Hepatic stellate cell (primary cell): ENCODE results near the gene LATS2.
A peak's percentile ranks its signal among the peaks of the same experiment; 100 is the strongest.
"Not testable (repeated sequence)": the region's sequence is repeated elsewhere in the genome, so short reads cannot be mapped to it uniquely, and the experiment has no call there.

Experiments used
- DNase-seq: peaks from one replicate; pipeline ENCODE4 v3.0.0; 2011; ENCODE audit warnings: low spot score

Gene LATS2

DNA sequence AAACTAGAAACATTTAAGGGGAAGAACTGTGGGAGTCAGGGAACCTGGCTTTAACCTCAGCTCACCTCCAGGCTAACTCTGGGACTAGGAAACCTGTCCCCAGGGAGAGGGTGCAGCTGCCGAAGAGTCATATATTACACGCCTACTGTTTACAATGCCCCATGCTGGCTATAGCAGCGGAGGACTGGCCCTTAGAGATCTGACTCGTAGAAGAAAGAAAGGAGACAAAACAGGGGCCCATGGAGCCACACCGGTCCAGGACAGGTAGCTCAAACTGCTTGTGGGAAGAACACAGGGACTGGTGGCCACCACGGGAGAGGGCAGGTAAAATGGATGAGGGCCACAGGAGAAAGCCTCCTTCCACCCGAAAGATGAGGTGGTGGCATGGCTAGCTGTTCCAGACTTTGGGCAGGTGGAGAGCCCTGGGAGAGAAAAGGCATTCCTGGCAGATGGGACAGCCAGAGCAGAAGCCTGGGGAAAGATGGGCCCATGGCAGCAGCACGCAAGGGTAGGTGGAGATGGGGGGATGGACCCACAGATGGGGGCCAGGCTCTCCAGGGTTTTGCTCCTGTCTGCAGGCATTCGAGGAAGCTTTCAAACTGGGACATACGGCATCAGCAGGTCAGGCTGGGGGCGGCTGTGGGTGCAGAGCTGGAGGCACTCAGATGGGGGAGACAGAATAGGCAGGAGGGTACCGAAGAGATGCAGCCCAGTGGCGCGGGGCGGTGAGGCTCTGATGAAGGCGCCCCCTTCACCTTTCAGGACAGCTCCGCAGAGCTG, 69.5 kb downstream of the LATS2 start:
- no peak for DNase-seq

DNA sequence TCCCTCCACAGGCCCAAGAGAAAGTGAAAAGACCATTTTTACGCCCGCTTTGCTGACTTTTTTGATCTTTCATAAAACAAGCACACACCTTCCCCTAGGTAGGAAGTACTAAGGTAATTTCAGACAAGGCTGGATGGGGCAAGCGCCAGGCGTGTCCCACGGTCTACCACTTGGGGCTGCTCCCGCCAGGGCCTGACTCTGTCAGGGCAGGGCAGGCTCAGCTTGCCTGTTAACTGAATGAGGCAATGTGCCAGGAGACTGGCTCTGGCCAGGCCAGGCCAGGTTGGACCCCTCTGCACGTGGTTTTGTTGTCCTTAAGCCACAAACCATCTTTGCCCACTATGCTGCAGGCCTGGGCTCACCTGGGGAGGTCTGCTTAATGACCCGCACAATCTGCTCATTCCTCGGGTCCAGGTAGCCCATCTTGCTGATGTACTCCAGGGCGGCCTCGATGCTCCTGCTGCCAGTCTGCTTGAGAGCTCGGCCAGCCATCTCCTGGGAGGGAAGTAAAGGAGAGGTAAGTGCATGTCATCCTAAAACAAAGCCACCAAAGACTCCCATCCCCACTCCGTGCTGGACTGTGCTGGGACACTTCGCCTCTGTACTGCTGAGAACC, 70.4 kb downstream of the LATS2 start:
- no peak for DNase-seq

DNA sequence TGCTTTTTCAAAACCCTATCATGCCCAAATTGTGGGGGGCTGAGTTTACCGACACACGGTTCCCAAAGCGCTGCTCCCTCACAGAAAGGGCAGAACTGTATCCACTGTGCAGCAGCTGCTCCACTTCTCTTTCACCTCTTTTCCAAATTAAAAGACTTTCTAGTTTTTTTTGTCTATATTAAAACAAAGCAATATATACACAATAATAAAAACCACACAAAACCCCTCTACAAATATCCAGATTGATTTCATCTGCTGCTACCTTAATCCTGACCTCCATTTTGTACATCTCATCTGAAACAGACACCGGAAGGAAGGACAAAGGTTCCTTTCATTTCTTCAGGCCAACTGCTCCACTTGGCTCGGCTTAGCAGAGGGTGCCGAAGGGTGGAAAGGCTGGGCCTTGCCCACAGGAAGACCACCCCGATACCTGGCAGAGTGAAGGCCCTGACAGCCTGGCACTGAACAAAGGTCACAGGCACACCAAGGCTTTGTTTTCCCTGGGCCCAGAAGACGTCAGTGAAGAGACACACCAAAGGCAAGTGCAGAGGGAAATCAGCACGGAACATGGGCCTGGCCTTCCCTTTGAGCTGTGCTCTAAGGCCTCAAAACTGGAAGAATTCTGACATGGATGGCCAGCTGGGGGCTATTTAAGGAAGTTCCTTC, 71.6 kb downstream of the LATS2 start:
- DNase-seq, result no peak

DNA sequence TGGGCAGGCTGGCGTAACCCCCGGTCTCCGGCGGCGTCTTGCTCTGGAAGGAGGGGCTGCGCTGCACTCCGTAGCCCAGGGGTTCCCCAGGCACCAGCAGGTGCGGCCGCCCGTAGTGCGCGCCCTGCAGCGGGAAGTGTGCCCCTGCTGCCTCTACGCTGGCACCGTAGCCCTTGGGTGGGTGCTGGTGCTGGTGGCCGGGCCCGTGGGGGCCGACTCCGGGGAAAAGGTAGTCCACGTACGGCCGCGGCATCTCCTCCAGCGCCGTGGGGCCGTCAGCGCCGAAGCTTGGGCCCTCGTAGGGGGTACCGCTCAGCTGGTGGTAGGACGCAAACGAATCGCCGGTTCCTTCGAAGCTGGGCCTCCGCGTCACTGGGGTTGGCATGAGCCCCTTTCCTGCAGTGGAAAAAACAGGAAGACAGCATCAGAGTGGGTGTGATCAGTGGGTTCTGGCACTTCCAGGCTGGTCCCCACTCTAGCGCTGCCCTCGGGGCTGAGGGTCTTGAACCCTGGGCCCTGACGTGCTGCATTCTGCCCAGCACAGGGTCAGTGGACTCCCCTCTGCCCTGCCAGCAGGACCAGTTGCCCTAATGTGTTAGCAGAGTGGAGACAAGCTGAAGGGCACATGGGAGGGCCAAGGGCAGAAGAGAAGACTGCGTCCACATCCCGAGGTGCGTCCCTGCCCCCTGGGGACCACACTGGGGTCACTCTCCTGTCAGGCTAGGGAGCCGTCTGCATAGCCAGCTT, 72.3 kb downstream of the LATS2 start:
- DNase-seq, result no peak

DNA sequence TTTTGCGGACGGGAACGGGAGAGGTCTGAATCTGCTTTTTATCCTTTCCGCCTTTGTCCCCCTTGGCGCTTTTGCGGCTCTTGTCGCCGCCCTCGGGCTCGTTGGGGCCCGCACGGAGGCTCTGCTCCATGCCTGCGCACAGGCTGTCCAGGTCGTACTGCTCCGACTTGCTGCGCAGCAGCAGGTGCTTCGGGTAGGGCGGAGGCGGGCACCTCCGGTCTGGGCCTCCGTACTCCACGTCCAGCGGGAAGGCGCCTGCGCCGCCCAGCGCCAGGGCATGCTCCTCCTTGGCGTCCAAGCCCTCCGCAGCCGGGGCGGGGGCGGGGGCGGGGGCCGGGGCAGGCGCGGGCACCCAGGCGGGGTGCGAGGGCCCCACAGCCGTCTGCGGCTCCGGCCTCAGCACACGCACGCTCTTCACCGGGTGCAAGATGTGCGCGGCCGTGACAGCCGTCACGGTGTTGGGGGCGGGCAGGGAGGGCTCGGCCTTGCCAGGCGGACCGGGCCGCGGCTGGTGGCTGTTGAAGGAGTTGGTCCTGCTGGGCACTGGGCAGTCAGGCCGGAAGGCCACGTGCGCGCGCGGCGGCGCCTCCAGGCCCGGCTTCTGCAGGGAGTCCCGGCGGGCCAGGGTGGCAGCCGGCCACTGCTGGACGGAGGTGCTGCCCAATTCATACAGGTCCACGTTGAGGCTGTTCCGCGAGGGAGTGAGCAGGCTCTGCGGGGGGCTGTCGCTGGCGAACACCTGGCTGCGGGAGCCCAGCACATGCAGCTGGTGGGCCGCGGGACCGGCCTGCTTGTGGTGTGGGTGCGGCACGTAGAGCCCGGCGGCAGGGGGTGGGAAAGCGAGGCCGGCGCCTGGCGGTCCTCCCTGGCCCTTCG, 73.1 kb downstream of the LATS2 start:
- no peak for DNase-seq

DNA sequence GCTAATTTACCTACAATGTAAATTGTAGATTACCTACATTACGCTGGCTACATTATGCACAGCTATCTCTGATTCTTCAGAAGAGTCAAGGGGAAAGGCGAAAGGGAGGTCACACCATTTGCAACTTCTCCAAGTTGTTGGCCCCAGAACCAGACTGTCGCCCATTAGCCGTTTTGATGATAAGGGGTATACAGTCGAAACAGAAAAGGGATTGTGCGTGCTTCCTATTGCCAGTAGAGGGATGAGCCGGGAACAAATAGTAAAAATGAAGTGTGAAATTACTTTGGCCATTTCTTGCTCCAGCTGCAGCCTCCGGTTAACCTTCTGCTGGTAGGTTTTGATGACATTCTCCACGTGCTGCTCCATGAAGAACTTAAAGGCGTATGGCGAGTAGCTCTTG, 73.8 kb downstream of the LATS2 start:
- DNase-seq, result no peak

DNA sequence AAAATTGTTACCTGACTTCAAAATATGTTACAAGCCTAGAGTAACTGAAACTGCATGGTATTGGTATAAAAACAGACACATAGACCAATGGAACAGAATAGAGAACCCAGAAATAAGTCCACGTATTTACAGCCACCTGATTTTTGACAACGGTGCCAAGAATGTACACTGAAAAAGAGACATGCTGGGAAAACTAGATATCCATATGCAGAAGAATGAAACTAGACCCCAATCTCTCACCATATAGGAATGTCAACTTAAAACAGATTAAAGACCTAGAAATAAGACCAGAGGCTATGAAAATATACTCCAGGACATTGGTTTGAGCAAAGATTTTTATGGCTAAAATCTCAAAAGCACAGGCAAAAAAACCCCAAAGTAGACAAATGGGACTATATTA, 76.5 kb downstream of the LATS2 start:
- DNase-seq, result no peak

DNA sequence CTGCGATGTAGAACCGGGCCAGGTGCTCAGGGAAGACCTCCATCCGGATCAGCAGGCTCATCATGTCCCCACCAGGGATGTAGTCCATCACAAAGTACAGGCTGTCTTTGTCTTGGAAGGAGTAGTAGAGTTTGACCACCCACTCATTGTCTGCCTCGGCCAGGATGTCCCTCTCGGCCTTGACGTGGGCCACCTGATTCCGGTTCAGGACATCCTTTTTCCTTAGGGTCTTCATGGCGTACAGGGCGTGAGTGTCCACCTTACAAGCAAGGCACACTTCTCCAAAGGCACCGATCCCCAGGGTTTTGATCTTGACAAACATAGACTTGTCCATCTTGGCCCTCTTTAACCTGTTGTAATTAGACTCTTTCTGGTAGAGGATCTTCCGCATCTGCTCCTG, 78.0 kb downstream of the LATS2 start:
- no peak for DNase-seq

DNA sequence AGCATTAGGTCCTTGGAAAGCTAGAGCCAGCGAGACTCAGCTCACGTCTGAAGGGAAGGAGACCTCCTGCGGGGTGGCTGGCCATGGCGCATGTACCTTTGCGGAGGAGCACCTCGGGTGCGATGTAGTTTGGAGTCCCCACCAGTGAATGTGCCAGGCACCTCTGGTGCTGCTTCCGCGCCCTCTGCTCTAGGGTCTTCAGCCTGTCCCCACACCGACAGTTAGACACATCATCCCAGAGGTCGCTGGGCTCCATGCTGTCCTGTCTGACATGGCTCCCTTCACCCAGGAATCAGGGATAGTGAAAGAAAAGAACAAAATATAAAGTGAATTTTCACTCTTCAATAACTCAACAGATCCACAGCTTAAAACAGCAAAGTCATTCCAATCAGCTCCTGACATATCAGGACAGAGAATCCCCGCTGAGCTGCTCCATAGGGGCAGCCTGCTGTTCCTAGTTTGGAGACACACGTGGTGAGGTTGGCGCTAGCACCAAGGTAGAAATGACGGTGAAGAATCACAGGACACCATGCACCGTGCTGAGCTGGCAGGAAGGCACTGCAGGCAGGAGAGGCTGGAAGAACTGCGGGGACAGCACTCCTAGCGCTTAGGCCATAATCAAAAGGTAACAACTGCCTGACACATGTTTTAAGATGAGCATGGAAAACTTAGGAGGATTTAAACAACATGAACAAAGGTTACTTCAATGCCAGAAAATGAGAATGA, 79.9 kb downstream of the LATS2 start:
- no peak for DNase-seq

DNA sequence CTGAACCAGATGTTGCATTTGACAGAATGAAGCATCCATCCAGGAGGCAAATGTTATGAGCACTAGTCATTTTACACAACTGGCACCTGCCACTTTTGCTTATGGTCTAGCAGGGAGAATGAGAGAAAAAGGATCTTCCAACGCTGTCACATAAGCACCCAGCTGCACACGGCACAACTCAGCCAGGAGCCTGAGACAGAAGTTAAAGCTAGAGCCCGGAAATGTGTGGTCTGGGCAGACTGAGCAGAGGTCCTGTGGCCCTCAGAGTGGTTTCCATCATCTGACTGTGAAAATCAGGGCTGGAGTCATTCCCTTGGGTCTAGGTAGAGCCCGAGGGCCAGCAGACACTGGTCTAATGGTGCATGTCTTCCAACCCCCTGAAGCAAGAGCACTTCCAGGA, 80.5 kb downstream of the LATS2 start:
- DNase-seq, result no peak

DNA sequence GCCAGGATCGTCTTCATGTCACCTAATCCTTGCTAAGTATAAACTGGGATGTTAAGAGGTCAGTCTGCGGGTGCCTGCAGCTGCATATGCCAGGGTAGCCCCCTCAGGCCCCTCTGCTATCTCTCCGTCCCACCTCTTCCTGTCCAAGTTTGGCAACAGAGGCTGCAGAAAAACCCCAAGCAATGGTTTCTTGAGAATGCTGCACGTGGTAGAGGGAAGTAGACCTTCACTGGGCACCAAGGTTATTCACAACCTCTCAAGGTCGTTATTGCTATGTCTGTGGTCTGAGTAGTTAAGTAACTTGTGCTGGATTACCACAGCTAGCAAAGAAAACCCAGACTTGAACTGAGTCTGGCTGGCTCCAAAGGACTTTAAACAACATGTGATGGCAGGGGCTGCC, 81.0 kb downstream of the LATS2 start:
- no peak for DNase-seq

DNA sequence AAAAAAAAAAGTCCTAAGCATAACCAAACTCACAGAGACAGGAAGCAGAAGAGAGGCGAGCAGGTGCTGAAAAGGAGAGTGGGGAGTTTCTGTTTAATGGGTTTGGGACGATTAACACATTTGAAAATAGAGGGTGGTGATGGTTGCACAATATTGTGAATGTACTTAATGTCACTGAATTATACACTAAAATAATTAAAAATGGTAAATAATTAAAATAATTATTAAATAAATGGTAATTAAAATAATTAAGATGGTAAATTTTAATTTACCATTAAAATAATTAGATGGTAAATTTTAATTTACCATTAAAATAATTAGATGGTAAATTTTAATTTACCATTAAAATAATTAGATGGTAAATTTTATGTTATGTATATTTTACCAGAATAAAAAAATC, 84.0 kb downstream of the LATS2 start:
- DNase-seq, result no peak

DNA sequence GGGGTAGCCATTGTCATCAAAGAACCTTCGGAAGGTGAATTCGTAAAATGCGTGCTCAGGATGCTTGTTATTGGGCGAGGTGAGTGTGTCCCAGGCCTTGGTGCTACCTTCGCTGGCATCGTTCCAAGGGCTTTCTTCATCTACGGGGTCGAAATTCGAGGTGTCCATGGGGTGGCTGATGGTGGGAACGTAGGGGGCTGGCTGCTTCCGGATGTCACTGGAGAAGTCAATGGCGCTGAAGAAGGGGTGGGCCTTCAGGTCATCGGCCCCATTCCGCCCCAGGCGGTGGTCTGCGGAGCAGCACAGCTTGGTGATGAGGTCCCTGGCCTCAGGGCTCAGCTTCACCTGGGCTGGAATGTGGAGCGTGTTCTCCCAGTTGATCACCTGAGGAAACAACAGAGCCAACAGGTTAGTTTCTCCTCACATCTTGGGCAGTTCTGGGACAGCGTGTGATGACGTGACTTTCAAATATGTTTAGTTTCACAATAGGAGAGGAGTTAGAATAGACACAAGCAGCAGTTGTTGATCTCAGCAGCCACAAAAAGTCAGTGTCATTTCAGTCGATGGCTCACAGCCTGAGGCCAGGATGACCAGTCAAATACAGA, 86.3 kb downstream of the LATS2 start:
- no peak for DNase-seq

DNA sequence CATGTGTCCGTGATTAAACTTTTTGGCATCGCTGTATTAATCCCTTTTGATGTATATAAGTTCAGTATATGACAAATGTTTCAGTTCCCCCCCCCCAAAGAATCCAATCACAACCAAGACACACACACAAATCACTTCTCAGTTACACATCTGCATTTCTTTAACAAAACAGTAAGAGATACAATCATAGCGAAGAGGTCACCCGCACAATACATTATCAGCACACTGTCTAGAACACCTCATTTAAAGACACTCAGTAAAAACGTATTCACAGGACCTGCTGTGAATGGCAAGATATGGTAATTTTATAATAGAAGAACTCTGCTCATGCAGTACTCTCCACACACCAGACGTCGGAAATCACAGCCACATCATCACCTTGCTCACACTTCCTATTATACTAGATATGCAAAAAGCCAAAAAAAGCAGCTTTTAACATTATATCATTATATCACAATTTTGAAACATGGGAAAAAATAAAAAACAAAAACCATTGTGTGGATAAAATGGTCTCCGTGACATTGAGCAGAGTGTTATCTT, 87.4 kb downstream of the LATS2 start:
- no peak for DNase-seq

DNA sequence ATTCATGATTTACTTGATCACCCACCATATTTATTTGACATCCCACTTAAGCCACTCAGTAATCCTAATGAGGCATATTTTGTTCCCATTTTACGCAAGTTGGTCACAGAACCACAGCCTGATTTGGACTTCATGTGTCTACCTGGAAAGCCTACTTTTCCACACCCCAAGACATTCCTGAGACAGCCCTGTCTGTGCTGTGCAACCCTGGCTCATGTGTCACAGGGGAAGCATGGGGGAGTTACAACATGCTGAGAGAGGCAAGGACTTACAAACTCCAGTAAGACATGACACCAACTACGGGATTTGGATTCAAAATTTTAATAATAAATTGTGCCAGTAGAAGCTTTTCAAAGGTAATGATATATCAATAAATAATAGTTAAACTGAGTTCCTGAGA, 88.7 kb downstream of the LATS2 start:
- no peak for DNase-seq

DNA sequence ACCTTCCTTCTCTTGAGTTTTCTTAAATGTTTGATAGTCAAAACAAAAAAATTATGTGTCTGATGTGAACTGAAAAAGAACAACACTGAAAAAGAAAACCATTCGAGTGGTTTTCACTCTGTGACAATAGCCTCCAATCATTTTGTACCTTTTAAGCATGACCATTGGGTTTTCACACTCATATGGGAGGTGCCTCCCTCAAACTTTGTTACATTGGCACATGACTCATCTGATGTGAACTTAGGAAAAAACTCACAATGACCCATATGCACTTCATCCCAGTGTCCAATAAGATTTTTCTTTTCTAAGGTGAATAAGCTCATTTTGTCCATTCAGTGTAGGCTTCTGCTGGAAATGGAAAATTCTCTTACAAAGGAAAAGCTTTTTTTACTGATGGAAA, 92.2 kb downstream of the LATS2 start:
- peak; percentile 31 for DNase-seq

DNA sequence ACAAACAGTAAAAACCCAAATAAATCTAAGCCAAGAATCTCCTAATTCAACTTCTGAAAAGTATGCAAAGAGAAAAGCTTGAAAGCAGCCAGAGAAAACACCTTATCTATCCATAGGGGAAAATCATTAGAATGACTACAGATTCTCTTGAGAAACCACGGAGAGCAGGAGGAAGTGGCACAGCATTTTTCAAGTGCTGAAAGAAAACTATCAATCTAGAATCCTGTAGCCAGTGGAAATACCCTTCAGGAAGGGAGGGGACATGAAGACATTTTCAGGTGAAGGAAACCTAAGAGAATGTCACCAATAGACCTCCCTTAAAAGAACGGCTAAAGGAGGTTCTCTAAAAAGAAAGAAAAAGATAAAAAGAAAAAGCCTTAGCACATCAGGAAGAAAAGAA, 92.6 kb downstream of the LATS2 start:
- DNase-seq, result no peak

DNA sequence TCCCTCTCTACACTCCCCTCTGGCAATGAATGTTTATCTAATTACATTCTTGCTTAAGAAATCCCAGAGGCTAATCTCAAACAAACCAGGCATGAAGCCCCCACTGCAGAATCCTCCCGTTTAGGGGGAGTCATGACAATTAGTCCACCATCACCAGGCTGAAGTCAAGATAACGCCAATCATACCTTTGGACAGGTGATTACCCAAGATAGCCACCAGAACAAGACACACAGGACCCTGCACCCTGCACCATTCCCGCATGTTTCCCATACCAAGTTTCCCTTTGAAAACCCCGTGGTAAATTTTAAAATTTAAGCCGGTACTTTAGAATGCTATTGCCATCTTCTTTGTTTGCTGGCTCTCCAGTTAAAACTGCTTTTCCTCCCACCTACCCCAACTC, 94.0 kb downstream of the LATS2 start:
- DNase-seq, result no peak

DNA sequence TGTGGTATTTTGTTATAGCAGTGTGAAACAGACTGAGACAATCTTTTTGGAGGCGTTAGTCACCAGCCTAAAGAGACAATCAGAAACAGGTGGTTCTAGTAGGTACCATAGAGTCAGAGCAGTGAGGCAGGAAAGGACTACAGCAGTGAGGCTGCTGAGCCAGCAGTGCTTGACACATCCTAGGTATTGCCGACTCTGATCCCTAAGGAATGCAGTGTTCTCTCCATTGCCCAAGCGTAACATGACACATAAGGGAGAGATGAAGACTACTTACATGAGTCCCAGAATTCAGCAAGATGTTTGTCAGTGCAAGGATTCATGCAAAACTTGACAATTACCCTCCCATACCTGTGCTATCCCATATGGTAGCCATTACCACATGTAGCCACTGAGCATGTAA, 96.5 kb downstream of the LATS2 start:
- DNase-seq, result no peak

DNA sequence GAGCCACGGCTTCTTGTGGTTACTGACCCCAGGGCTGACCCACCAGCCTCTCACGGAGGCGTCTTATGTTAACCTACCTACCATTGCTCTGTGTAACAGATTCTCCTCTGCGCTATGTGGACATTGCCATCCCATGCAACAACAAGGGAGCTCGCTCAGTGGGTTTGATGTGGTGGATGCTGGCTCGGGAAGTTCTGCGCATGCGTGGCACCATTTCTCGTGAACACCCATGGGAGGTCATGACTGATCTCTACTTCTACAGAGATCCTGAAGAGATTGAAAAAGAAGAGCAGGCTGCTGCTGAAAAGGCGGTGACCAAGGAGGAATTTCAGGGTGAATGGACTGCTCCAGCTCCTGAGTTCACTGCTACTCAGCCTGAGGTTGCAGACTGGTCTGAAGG, 99.7 kb downstream of the LATS2 start:
- not testable (repeated sequence) for DNase-seq
